Uterus (tissue), 4 donors: Measurements from ENCODE around the gene RBM4B. TPM values are rescaled to one million over a fixed set of nuclear protein-coding genes. Genes with fewer than 3 reads are reported as not detected.

ENCODE experiments used
- DNase-seq, 2 donors: peaks; one replicate each; pipeline ENCODE4 v3.0.0-alpha.2; 2019 to 2020
- H3K27ac ChIP-seq, 2 donors: fragments of 200-600 bp; sonication (generic); 1 replicate in 1 of 2; 2 replicates in 1 of 2; pipeline ENCODE4 v1.5.1; 2016 to 2018
- H3K27me3 ChIP-seq, 2 donors: fragments of 200-600 bp; sonication (generic); one replicate each; pipeline ENCODE4 v1.5.1; 2018 to 2019; ENCODE audit warnings: control low read depth in 1 of 2
- H3K36me3 ChIP-seq, 2 donors: fragments of 200-600 bp; sonication (generic); one replicate each; pipeline ENCODE4 v1.5.1; 2019; ENCODE audit warnings: control low read depth in 1 of 2
- H3K4me1 ChIP-seq, 2 donors: fragments of 200-600 bp; sonication (generic); one replicate each; pipeline ENCODE4 v1.5.1; 2018 to 2019; ENCODE audit warnings: control low read depth in 1 of 2
- H3K4me3 ChIP-seq, 2 donors: fragments of 200-600 bp; sonication (generic); 1 replicate in 1 of 2; 2 replicates in 1 of 2; pipeline ENCODE4 v1.5.1; 2018 to 2019; ENCODE audit warnings: mild to moderate bottlenecking in 1 of 2
- H3K9me3 ChIP-seq, 2 donors: fragments of 200-600 bp; sonication (generic); one replicate each; pipeline ENCODE4 v1.5.1; 2019; ENCODE audit warnings: control low read depth in 1 of 2
- POLR2A ChIP-seq, 2 donors: fragments of 450-650 bp; IDR thresholded peaks; one replicate each; pipeline ENCODE4 v1.6.1; 2016; ENCODE audit warnings: antibody characterized with exemption in 2 of 2, mild to moderate bottlenecking in 1 of 2, moderate library complexity in 1 of 2
- intact Hi-C: fragments of 100-400 bp; cut with DNase I; formaldehyde crosslinking; loops from one replicate; pipeline ENCODE4 v1.15.1; 2023; ENCODE audit warnings: low total_unique reads
- total RNA-seq, 4 donors: library from RNA; depleted of rRNA in 3 of 4; stranded (reverse); fragments of >200 nt in 3 of 4; gene quantifications; one replicate each; pipeline versions ENCODE4 v1.1.0 to v1.2.4, GENCODE V29; 2014 to 2023
- TF ChIP-seq, protein P1 (sequence below), 4 experiments: fragments of 200-600 bp in 2 of 4; fragments of 450-650 bp in 2 of 4; sonication (generic) in 2 of 4; IDR thresholded peaks; one replicate each; pipeline ENCODE4 v1.5.1; 2016 to 2019; ENCODE audit warnings: antibody characterized with exemption in 4 of 4, mild to moderate bottlenecking in 2 of 4, moderate library complexity in 1 of 4
- donor health status: DM: yes; HTN: yes; CAD: no.

Gene RBM4B
- total RNA-seq, 4 donors from 2014 or later = 5.0 to 60.3 (median 20.1) TPM

DNA sequence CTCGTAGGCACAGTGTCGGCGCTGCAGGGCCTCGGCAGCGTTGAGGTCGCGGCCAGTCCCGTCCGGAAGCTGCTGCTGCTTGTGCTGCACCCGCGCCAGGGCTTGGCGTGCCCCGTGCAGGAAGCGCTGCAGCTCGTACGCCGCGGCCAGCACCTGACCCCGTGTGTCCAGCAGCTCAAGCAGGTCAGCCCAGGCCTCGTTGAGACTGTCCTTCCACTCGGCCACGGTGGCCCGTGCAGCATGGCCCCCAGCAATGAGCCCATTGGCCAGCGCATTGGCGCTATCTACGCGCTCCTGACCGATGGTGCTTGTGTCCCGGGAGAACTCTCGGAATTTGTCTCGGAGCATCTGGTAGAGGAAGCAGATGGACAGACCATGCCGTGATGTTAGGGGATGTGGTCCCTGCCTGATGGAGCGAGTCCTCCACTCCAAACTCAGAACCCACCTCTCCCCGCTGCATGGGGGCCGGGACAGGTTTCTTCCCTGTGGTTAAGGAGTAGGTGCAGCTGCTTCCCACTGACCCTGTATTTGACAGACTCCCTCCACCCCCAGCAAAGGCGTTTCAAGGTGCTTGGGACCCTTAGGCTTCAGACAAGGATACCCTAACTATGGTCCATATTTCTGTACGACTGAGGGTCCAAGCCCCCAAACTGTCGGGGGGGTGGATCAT, 13.8 kb upstream of the RBM4B start:
- DNase-seq = no peak
- TF ChIP-seq POLR2A (IDR thresholded peaks at IDR 0.05) = no peak
- no peaks in the 10 kb centered on the region for H3K4me1 ChIP-seq
- no peaks in the 10 kb centered on the region for H3K9me3 ChIP-seq
- no peaks in the 10 kb centered on the region for H3K36me3 ChIP-seq
- intact Hi-C loops = no loop called here
- H3K27me3 ChIP-seq = no peaks in the 10 kb centered on the region
- H3K27ac ChIP-seq = no peak overlapping the region
- no peak overlapping the region for H3K4me3 ChIP-seq

DNA sequence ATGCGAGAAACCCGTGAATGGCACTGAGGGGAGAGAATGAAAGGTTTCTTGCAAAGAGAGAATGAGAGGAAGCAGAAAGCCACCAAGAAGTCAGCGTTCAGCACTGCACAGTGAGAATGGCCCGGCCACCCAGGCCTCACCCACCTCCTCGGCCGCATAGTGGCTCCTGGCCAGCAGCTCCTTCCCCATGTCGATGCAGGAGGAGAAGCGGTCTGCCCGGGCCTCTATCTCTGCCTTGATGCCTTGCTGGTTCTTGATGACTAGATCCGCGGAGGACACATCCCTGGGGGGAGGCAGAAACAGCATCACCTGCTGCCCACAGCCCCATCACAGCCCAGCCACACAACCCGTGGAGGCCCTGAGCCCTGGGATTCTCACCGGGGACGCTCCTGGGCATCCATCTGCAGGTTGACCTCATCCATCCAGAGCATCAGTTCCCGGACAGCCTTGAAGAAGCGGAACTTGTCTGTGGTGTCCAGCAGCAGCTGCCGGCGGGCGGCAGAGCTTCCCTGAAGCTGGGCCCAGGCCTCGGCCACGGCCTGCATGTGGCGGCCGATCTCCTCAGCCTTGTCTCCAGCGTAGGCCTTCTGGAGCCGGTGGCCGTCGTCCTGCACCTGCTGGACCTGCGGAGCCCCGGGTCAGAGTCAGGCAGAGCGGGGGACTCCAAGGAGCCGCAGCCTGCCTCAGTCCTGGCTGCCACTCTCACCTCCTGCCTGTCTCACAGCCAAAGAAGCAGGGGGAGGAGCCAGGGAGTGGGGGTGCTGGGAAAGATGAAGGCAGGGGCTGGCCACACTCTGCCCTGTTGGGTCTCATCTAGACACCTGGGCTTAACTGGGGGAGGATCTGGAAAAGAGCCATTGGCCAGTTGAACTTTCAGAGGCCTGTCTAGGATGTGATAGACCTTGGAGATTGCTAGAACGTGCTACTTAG, 12.2 kb upstream of the RBM4B start:
- no peak for TF ChIP-seq POLR2A (IDR thresholded peaks at IDR 0.05)
- TF ChIP-seq, protein P1, sequence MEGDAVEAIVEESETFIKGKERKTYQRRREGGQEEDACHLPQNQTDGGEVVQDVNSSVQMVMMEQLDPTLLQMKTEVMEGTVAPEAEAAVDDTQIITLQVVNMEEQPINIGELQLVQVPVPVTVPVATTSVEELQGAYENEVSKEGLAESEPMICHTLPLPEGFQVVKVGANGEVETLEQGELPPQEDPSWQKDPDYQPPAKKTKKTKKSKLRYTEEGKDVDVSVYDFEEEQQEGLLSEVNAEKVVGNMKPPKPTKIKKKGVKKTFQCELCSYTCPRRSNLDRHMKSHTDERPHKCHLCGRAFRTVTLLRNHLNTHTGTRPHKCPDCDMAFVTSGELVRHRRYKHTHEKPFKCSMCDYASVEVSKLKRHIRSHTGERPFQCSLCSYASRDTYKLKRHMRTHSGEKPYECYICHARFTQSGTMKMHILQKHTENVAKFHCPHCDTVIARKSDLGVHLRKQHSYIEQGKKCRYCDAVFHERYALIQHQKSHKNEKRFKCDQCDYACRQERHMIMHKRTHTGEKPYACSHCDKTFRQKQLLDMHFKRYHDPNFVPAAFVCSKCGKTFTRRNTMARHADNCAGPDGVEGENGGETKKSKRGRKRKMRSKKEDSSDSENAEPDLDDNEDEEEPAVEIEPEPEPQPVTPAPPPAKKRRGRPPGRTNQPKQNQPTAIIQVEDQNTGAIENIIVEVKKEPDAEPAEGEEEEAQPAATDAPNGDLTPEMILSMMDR (IDR thresholded peaks at IDR 0.05) = no peak
- H3K4me1 ChIP-seq = no peaks in the 10 kb centered on the region
- no peaks in the 10 kb centered on the region for H3K36me3 ChIP-seq
- no peaks in the 10 kb centered on the region for H3K27me3 ChIP-seq
- H3K27ac ChIP-seq = no peak overlapping the region
- DNase-seq = no peak
- H3K9me3 ChIP-seq = no peaks in the 10 kb centered on the region
- H3K4me3 ChIP-seq = no peak overlapping the region
- intact Hi-C loops = loop anchor here (10.0 kb wide), 1 partner anchor 275 kb away; no protein-coding TSS in a partner anchor

DNA sequence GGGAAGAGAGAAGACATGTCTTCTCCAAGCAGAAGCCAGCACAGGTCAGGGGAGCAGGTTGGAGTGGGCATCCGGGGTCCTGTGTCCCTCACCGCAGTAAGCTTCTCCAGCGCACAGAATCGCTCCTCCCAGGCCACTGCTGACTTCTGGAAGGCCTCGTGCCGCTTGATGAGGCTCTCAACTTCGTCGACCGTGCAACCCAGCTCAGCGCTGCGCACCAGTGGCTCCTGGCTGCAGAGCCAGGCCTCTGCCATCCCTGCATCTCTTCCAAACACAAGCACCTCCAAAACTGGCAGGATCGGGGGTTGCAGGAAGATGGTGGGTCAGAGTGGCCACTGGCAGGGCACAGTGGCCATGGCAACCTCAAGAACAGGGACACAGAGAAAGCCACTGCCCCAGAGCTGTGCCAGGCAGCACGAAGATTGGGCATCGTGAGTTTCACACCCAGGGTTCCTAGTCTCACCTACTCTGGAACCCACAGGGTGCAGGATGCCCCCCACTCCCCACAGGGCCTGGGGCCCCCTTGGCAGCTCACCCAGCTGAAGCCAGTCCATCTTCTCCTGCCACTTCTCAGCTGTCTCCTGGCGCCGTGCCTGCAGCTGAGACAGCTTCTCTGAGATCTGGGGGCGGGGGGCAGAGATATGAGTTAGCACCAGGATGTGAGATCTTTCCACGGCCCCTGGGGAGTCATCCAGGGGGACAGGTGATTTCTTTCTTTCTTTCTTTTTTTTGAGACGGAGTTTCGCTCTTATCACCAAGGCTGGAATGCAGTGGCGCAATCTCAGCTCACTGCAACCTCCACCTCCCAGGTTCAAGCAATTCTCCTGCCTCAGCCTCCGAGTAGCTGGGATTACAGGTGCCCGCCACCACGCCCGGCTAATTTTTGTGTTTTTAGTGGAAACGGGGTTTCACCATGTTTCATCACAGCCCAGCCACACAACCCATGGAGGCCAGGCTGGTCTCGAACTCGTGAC, 11.2 kb upstream of the RBM4B start:
- H3K9me3 ChIP-seq = no peaks in the 10 kb centered on the region

DNA sequence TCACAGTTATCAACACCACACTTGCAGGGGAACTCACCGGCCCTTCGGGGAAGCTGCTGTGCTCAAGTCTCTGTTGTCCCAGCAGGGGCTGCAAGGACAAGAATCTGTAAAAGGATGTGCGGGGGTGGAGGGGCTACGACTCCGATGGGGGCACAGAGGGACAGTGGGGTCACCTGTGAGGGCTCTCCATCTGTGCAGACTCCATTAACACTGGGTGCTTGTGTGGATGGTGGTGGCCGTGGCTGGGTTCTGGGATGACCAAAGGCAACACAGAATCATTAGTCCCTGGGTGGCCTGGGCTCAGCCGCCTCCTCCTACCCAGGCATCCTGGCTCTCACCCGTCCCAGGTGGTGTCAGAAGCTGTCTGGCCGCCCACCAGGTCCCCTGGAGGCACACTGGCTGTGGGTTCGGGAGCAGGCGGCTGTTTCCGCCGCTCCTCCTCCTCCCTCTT, 10.2 kb upstream of the RBM4B start:
- no peak for DNase-seq
- no peak overlapping the region for H3K27ac ChIP-seq
- H3K4me3 ChIP-seq = no peak overlapping the region
- no peaks in the 10 kb centered on the region for H3K4me1 ChIP-seq
- H3K36me3 ChIP-seq = no peaks in the 10 kb centered on the region
- H3K9me3 ChIP-seq = no peaks in the 10 kb centered on the region
- TF ChIP-seq, protein P1 (IDR thresholded peaks at IDR 0.05) = no peak
- TF ChIP-seq POLR2A (IDR thresholded peaks at IDR 0.05) = no peak
- intact Hi-C loops = loop anchor here (10.0 kb wide), 1 partner anchor 273 kb away; no protein-coding TSS in a partner anchor
- no peaks in the 10 kb centered on the region for H3K27me3 ChIP-seq

More for the DNA sequence above, 11.2 kb upstream of the RBM4B start:
- intact Hi-C loops = loop anchor here (10.0 kb wide), 1 partner anchor 274 kb away; no protein-coding TSS in a partner anchor
- no peaks in the 10 kb centered on the region for H3K27me3 ChIP-seq
- H3K27ac ChIP-seq = no peak overlapping the region
- TF ChIP-seq, protein P1 (IDR thresholded peaks at IDR 0.05) = no peak
- TF ChIP-seq POLR2A (IDR thresholded peaks at IDR 0.05) = no peak
- H3K4me1 ChIP-seq = no peaks in the 10 kb centered on the region
- H3K4me3 ChIP-seq = no peak overlapping the region
- no peaks in the 10 kb centered on the region for H3K36me3 ChIP-seq
- no peak for DNase-seq
